ENCODE measurements around the gene ACSM3. TPM values are rescaled to one million over a fixed set of nuclear protein-coding genes. Genes with fewer than 3 reads are reported as not detected.

ACSM3 gene
- total and polyA plus RNA-seq, 10 of the 15 experiments (the other 5 are each of a cell fraction or from before 2014, with no cell fraction given), result 4.9 to 21.0 (median 7.0) TPM

- TF ChIP-seq, protein P1, sequence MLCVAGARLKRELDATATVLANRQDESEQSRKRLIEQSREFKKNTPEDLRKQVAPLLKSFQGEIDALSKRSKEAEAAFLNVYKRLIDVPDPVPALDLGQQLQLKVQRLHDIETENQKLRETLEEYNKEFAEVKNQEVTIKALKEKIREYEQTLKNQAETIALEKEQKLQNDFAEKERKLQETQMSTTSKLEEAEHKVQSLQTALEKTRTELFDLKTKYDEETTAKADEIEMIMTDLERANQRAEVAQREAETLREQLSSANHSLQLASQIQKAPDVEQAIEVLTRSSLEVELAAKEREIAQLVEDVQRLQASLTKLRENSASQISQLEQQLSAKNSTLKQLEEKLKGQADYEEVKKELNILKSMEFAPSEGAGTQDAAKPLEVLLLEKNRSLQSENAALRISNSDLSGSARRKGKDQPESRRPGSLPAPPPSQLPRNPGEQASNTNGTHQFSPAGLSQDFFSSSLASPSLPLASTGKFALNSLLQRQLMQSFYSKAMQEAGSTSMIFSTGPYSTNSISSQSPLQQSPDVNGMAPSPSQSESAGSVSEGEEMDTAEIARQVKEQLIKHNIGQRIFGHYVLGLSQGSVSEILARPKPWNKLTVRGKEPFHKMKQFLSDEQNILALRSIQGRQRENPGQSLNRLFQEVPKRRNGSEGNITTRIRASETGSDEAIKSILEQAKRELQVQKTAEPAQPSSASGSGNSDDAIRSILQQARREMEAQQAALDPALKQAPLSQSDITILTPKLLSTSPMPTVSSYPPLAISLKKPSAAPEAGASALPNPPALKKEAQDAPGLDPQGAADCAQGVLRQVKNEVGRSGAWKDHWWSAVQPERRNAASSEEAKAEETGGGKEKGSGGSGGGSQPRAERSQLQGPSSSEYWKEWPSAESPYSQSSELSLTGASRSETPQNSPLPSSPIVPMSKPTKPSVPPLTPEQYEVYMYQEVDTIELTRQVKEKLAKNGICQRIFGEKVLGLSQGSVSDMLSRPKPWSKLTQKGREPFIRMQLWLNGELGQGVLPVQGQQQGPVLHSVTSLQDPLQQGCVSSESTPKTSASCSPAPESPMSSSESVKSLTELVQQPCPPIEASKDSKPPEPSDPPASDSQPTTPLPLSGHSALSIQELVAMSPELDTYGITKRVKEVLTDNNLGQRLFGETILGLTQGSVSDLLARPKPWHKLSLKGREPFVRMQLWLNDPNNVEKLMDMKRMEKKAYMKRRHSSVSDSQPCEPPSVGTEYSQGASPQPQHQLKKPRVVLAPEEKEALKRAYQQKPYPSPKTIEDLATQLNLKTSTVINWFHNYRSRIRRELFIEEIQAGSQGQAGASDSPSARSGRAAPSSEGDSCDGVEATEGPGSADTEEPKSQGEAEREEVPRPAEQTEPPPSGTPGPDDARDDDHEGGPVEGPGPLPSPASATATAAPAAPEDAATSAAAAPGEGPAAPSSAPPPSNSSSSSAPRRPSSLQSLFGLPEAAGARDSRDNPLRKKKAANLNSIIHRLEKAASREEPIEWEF (IDR thresholded peaks at IDR 0.05; ENCODE audit: insufficient replicate concordance, low read depth, low read length), result no peak
- TF ChIP-seq YY1 (IDR thresholded peaks at IDR 0.05; ENCODE audit: low read depth, low read length) (peak; percentile 87), E2F4 (IDR thresholded peaks at IDR 0.05; ENCODE audit: low read depth, low read length) (no peak), ATF7 (IDR thresholded peaks at IDR 0.05; ENCODE audit: low read depth) (peak; percentile 36; the same call in 1 of the 2 replicates), RAD21 (IDR thresholded peaks at IDR 0.05; ENCODE audit: insufficient read depth, low read depth, low read length) (no peak), PKNOX1 (IDR thresholded peaks at IDR 0.05) (peak; percentile 75), RCOR1 (conservative IDR thresholded peaks at IDR 0.05; ENCODE audit: low read depth, low read length) (no peak), POLR2AphosphoS5 (IDR thresholded peaks at IDR 0.05; ENCODE audit: low read length) (peak; percentile 94), PAX8 (IDR thresholded peaks at IDR 0.05) (no peak), IRF4 (IDR thresholded peaks at IDR 0.05; ENCODE audit: low read depth, low read length) (peak; percentile 64; the same call in 1 of the 2 replicates), HCFC1 (IDR thresholded peaks at IDR 0.05; ENCODE audit: low read length) (peak; percentile 86), TCF12 (IDR thresholded peaks at IDR 0.05; ENCODE audit: low read depth, low read length) (peak; percentile 51; the same call in 1 of the 2 replicates), KDM1A (IDR thresholded peaks at IDR 0.05; ENCODE audit: borderline replicate concordance) (no peak), KAT2A (conservative IDR thresholded peaks at IDR 0.05; ENCODE audit: control insufficient read depth, low read depth, low read length) (no peak), JUNB (IDR thresholded peaks at IDR 0.05) (no peak), IKZF2 (IDR thresholded peaks at IDR 0.05) (no peak), FOXM1 (IDR thresholded peaks at IDR 0.05; ENCODE audit: low read depth, low read length) (no peak), SP1 (IDR thresholded peaks at IDR 0.05; ENCODE audit: low read depth, low read length) (peak; percentile 95)
- TF ChIP-seq, protein P2, sequence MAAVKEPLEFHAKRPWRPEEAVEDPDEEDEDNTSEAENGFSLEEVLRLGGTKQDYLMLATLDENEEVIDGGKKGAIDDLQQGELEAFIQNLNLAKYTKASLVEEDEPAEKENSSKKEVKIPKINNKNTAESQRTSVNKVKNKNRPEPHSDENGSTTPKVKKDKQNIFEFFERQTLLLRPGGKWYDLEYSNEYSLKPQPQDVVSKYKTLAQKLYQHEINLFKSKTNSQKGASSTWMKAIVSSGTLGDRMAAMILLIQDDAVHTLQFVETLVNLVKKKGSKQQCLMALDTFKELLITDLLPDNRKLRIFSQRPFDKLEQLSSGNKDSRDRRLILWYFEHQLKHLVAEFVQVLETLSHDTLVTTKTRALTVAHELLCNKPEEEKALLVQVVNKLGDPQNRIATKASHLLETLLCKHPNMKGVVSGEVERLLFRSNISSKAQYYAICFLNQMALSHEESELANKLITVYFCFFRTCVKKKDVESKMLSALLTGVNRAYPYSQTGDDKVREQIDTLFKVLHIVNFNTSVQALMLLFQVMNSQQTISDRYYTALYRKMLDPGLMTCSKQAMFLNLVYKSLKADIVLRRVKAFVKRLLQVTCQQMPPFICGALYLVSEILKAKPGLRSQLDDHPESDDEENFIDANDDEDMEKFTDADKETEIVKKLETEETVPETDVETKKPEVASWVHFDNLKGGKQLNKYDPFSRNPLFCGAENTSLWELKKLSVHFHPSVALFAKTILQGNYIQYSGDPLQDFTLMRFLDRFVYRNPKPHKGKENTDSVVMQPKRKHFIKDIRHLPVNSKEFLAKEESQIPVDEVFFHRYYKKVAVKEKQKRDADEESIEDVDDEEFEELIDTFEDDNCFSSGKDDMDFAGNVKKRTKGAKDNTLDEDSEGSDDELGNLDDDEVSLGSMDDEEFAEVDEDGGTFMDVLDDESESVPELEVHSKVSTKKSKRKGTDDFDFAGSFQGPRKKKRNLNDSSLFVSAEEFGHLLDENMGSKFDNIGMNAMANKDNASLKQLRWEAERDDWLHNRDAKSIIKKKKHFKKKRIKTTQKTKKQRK (IDR thresholded peaks at IDR 0.05; ENCODE audit: low read depth, low read length), result no peak
Measured at GRCh38 chr16:20741554-20742285, 22.1 kb upstream of the ACSM3 start, which contains the start of gene THUMPD1 (continued).
